ENCODE results near the gene MYO5A.
A peak's percentile ranks its signal among the peaks of the same experiment; 100 is the strongest.

The MYO5A gene

DNA sequence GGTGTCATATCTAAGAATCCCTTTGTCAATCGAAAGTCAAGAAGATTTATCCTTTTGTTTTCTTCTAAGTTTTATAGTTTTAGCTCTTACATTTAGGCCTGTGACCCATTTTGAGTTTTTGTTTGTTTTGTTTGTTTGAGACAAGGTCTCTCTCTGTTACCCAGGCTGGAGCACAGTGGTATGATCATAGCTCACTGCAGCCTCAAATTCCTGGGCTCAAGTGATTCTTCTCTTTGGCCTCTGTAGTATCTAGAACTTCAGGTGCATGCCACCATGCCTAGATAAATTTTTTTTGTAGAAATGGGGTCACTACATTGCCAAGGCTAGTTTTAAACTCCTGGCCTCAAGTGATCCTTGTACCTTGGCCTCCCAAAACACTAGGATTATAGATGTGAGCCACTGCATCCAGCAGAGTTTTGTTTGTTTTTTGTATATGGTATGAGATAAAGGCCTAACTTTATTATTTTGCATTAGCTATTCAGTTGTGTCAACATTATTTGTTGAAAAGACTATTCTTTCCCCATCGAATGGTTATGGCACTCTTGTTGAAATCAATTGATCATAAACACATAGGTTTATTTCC is 227.3 kb downstream of the MYO5A start (continued):
- TF ChIP-seq, protein P1, sequence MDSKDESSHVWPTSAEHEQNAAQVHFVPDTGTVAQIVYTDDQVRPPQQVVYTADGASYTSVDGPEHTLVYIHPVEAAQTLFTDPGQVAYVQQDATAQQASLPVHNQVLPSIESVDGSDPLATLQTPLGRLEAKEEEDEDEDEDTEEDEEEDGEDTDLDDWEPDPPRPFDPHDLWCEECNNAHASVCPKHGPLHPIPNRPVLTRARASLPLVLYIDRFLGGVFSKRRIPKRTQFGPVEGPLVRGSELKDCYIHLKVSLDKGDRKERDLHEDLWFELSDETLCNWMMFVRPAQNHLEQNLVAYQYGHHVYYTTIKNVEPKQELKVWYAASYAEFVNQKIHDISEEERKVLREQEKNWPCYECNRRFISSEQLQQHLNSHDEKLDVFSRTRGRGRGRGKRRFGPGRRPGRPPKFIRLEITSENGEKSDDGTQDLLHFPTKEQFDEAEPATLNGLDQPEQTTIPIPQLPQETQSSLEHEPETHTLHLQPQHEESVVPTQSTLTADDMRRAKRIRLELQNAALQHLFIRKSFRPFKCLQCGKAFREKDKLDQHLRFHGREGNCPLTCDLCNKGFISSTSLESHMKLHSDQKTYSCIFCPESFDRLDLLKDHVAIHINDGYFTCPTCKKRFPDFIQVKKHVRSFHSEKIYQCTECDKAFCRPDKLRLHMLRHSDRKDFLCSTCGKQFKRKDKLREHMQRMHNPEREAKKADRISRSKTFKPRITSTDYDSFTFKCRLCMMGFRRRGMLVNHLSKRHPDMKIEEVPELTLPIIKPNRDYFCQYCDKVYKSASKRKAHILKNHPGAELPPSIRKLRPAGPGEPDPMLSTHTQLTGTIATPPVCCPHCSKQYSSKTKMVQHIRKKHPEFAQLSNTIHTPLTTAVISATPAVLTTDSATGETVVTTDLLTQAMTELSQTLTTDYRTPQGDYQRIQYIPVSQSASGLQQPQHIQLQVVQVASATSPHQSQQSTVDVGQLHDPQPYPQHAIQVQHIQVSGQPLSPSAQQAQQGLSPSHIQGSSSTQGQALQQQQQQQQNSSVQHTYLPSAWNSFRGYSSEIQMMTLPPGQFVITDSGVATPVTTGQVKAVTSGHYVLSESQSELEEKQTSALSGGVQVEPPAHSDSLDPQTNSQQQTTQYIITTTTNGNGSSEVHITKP (tag by site-specific recombination; IDR thresholded peaks at IDR 0.05): no peak
- TF ChIP-seq ZEB2 (tag by site-specific recombination; IDR thresholded peaks at IDR 0.05): no peak

DNA sequence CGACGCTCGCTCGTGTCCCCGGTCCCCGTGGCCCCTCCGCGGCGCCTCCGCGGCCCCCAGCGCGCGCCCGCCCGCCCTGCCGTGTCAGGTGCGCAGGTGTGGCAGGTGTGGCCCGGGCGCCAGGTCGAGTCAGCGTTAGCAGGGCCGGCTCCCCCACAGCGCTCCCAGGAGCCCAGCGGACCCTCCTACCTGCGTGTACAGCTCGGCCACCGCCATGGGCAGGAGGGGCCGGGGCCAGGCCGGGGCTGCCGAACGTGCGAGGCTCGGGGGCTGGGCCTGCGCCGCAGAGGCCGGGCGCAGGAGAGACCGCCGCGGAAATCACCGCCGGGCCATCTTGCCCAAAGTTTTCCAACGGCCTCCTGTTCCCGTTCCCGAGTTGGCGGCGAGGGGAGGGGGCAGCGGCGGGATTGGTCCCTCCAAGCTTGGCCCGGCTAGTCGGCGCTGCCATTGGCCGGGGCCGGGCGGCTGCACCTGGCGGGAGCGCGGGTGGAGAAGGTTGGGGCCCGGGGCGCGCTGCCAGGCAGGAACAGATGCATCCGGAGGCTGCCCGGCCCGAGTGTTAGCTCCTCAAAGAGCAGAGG is 233.2 kb downstream of the MYO5A start, which contains the start of gene MYO5C:
Gene MYO5C (minus strand): TSS at position 384 of the 581 bp plus-strand sequence. CDS start 168 bp downstream, at position 216.
- CTCF ChIA-PET: interaction anchor here (0.9 kb wide), 1 partner anchor 37 kb away, joined by 3 read pairs; no protein-coding TSS in a partner anchor
- H3K4me3 ChIP-seq (ENCODE audit: low read depth, low read length): peak within 1 kb of the TSS; percentile 74
- POLR2A ChIA-PET: interaction anchor here (0.8 to 1.4 kb wide), 3 partner anchors 34 to 623 kb away, joined by 3 read pairs; no protein-coding TSS in a partner anchor
- peak within 1 kb of the TSS; percentile 66; the same call in 1 of the 2 replicates for H3K27ac ChIP-seq (ENCODE audit: extremely low read depth, low read depth, low read length)
- no peaks in the 10 kb centered on the region for H3K4me1 ChIP-seq (ENCODE audit: control insufficient read depth, insufficient read depth, low read length)
- no peaks in the 10 kb centered on the region for H3K9me3 ChIP-seq (ENCODE audit: control insufficient read depth, insufficient read depth, low read depth, low read length)
- peaks cover 0 to 15% of the 10 kb centered on the region in 2 experiments; a peak in 1 of 3 replicates for H3K36me3 ChIP-seq (ENCODE audit: control insufficient read depth in 2 of 2, insufficient read depth in 1 of 2, low read length in 2 of 2)
- TF ChIP-seq, protein P2, sequence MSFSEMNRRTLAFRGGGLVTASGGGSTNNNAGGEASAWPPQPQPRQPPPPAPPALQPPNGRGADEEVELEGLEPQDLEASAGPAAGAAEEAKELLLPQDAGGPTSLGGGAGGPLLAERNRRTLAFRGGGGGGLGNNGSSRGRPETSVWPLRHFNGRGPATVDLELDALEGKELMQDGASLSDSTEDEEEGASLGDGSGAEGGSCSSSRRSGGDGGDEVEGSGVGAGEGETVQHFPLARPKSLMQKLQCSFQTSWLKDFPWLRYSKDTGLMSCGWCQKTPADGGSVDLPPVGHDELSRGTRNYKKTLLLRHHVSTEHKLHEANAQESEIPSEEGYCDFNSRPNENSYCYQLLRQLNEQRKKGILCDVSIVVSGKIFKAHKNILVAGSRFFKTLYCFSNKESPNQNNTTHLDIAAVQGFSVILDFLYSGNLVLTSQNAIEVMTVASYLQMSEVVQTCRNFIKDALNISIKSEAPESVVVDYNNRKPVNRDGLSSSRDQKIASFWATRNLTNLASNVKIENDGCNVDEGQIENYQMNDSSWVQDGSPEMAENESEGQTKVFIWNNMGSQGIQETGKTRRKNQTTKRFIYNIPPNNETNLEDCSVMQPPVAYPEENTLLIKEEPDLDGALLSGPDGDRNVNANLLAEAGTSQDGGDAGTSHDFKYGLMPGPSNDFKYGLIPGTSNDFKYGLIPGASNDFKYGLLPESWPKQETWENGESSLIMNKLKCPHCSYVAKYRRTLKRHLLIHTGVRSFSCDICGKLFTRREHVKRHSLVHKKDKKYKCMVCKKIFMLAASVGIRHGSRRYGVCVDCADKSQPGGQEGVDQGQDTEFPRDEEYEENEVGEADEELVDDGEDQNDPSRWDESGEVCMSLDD (tag by site-specific recombination; IDR thresholded peaks at IDR 0.05): 0 out of 2 replicates have a peak, but pooled peaks have one; percentile 31
- TF ChIP-seq, protein P3, sequence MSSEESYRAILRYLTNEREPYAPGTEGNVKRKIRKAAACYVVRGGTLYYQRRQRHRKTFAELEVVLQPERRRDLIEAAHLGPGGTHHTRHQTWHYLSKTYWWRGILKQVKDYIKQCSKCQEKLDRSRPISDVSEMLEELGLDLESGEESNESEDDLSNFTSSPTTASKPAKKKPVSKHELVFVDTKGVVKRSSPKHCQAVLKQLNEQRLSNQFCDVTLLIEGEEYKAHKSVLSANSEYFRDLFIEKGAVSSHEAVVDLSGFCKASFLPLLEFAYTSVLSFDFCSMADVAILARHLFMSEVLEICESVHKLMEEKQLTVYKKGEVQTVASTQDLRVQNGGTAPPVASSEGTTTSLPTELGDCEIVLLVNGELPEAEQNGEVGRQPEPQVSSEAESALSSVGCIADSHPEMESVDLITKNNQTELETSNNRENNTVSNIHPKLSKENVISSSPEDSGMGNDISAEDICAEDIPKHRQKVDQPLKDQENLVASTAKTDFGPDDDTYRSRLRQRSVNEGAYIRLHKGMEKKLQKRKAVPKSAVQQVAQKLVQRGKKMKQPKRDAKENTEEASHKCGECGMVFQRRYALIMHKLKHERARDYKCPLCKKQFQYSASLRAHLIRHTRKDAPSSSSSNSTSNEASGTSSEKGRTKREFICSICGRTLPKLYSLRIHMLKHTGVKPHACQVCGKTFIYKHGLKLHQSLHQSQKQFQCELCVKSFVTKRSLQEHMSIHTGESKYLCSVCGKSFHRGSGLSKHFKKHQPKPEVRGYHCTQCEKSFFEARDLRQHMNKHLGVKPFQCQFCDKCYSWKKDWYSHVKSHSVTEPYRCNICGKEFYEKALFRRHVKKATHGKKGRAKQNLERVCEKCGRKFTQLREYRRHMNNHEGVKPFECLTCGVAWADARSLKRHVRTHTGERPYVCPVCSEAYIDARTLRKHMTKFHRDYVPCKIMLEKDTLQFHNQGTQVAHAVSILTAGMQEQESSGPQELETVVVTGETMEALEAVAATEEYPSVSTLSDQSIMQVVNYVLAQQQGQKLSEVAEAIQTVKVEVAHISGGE (tag by site-specific recombination; conservative IDR thresholded peaks at IDR 0.05; ENCODE audit: low read depth): peak; percentile 27; the same call in 1 of the 2 replicates
- TF ChIP-seq ZBTB20 (tag by site-specific recombination; IDR thresholded peaks at IDR 0.05) (peak; percentile 82), ZSCAN30 (tag by site-specific recombination; IDR thresholded peaks at IDR 0.05) (peak; percentile 43; the same call in 1 of the 2 replicates), ZNF335 (tag by site-specific recombination; conservative IDR thresholded peaks at IDR 0.05) (peak; percentile 51; the same call in 1 of the 2 replicates), IKZF3 (tag by site-specific recombination; IDR thresholded peaks at IDR 0.05) (peak; percentile 98), ZNF777 (tag by site-specific recombination; IDR thresholded peaks at IDR 0.05; ENCODE audit: borderline replicate concordance) (no peak), ZNF596 (tag by site-specific recombination; IDR thresholded peaks at IDR 0.05) (0 out of 2 replicates have a peak, but pooled peaks have one; percentile 15), ZEB2 (tag by site-specific recombination; IDR thresholded peaks at IDR 0.05) (peak; percentile 66; the same call in 1 of the 2 replicates), ZNF24 (tag by site-specific recombination; IDR thresholded peaks at IDR 0.05) (no peak), ZNF48 (tag by site-specific recombination; IDR thresholded peaks at IDR 0.05) (no peak), GLIS1 (tag by site-specific recombination; IDR thresholded peaks at IDR 0.05) (peak; percentile 7; the same call in 1 of the 2 replicates), ZNF747 (tag by site-specific recombination; IDR thresholded peaks at IDR 0.05) (no peak), ZNF302 (tag by site-specific recombination; IDR thresholded peaks at IDR 0.05; ENCODE audit: low read depth) (no peak), EGR2 (tag by site-specific recombination; IDR thresholded peaks at IDR 0.05; ENCODE audit: low read depth) (peak; percentile 43; the same call in 1 of the 2 replicates), ZNF629 (tag by site-specific recombination; IDR thresholded peaks at IDR 0.05) (no peak)
- TF ChIP-seq, protein P4, sequence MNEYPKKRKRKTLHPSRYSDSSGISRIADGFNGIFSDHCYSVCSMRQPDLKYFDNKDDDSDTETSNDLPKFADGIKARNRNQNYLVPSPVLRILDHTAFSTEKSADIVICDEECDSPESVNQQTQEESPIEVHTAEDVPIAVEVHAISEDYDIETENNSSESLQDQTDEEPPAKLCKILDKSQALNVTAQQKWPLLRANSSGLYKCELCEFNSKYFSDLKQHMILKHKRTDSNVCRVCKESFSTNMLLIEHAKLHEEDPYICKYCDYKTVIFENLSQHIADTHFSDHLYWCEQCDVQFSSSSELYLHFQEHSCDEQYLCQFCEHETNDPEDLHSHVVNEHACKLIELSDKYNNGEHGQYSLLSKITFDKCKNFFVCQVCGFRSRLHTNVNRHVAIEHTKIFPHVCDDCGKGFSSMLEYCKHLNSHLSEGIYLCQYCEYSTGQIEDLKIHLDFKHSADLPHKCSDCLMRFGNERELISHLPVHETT (tag by site-specific recombination; IDR thresholded peaks at IDR 0.05): no peak
- TF ChIP-seq, protein P1 (tag by site-specific recombination; IDR thresholded peaks at IDR 0.05): peak; percentile 95

All from HEK293 (cell line).